Endothelial cell of umbilical vein (primary cell): Measurements from ENCODE around the gene TNFRSF11A. TPM values are rescaled to one million over a fixed set of nuclear protein-coding genes. Genes with fewer than 3 reads are reported as not detected.

Experiments used
- BruUV-seq: library from RNA; stranded (reverse); fragments of 400-500 nt; replicated peaks from 2 replicates; lab custom pipeline; 2021; lab: Mats Ljungman, UMichigan
- CTCF ChIA-PET: fragments of 300-600, 350-600 bp; sonication (Branson Sonifier 250); formaldehyde crosslinking; loops from one replicate; lab custom pipeline; 2021; ENCODE audit warnings: antibody characterized with exemption, inconsistent platforms; lab: Charles Lee
- POLR2A ChIA-PET: fragments of 300-600, 350-600 bp; sonication (Branson Sonifier 250); formaldehyde crosslinking; loops from one replicate; lab custom pipeline; 2021; ENCODE audit warnings: antibody characterized with exemption, inconsistent platforms; lab: Charles Lee
- DNase-seq: peaks from one replicate; pipeline ENCODE4 v3.0.0-alpha.2; 2011; ENCODE audit warnings: low read depth, low spot score
- FAIRE-seq: peaks from 2 replicates; lab custom pipeline; 2011; peaks lifted over from hg19 to GRCh38; lab: Jason Lieb, UNC
- H2AFZ ChIP-seq: 2 replicates; pipeline ENCODE4 v1.6.0; 2012; ENCODE audit warnings: low read depth, low read length, control low read depth, inconsistent platforms
- H3K27ac ChIP-seq: 2 replicates; pipeline ENCODE4 v1.5.1; 2011; ENCODE audit warnings: low read depth, mild to moderate bottlenecking, control low read depth, low read length, moderate library complexity; ENCODE audit not compliant: insufficient read depth
- H3K27me3 ChIP-seq, 2 experiments: 2 replicates each; pipeline versions ENCODE4 v1.6.0 to v1.6.1; 2011; ENCODE audit warnings: low read length in 2 of 2, mixed read lengths in 1 of 2; ENCODE audit not compliant: control insufficient read depth in 2 of 2, insufficient read depth in 2 of 2
- H3K36me3 ChIP-seq, 2 experiments: 2 replicates in 1 of 2; 3 replicates in 1 of 2; pipeline ENCODE4 v1.5.1; 2011; ENCODE audit warnings: low read length in 2 of 2, mild to moderate bottlenecking in 1 of 2, moderate library complexity in 1 of 2; ENCODE audit not compliant: control insufficient read depth in 2 of 2, insufficient read depth in 2 of 2; ENCODE audit errors: extremely low read depth in 1 of 2
- H3K4me1 ChIP-seq: 3 replicates; pipeline ENCODE4 v1.5.1; 2011; ENCODE audit warnings: mild to moderate bottlenecking, low read length; ENCODE audit not compliant: control insufficient read depth, insufficient read depth; ENCODE audit errors: extremely low read depth
- H3K4me2 ChIP-seq: 2 replicates; pipeline ENCODE4 v1.6.1; 2011; ENCODE audit warnings: low read length, control low read depth, mixed read lengths; ENCODE audit not compliant: insufficient read depth
- H3K4me3 ChIP-seq, 3 experiments: fragments of 200-600 bp in 1 of 3; sonication (generic), shearing (Covaris generic) in 1 of 3; replicated peaks in 1 of 3; 2 replicates each; pipeline ENCODE4 v1.5.1; 2011 to 2016; ENCODE audit warnings: control low read depth in 3 of 3, low read length in 3 of 3, mild to moderate bottlenecking in 2 of 3, inconsistent platforms in 1 of 3, low read depth in 1 of 3, moderate library complexity in 1 of 3; ENCODE audit not compliant: insufficient read depth in 1 of 3
- H3K79me2 ChIP-seq: 2 replicates; pipeline ENCODE4 v1.6.0; 2012; ENCODE audit warnings: low read length, inconsistent platforms; ENCODE audit not compliant: control insufficient read depth, insufficient read depth
- H3K9ac ChIP-seq: replicated peaks from 2 replicates; pipeline ENCODE3; 2011; ENCODE audit warnings: low read length, control low read depth; ENCODE audit not compliant: insufficient read depth; ENCODE audit errors: extremely low read depth
- H3K9me1 ChIP-seq: replicated peaks from 3 replicates; pipeline ENCODE4 v1.6.0; 2011; ENCODE audit warnings: mild to moderate bottlenecking, low read length; ENCODE audit not compliant: control insufficient read depth, insufficient read depth; ENCODE audit errors: extremely low read depth
- H3K9me3 ChIP-seq: replicated peaks from 2 replicates; pipeline ENCODE4 v1.5.1; 2012; ENCODE audit warnings: low read length, inconsistent platforms; ENCODE audit not compliant: control insufficient read depth, insufficient read depth
- H4K20me1 ChIP-seq: replicated peaks from 2 replicates; pipeline ENCODE3; 2011; ENCODE audit warnings: mild to moderate bottlenecking, low read length; ENCODE audit not compliant: control insufficient read depth, insufficient read depth; ENCODE audit errors: extremely low read depth
- CTCF ChIP-seq, 2 donors: IDR thresholded peaks; 1 replicate in 1 of 2; 2 replicates in 1 of 2; pipeline ENCODE4 v1.5.1; 2011; ENCODE audit warnings: low read length in 2 of 2, mild to moderate bottlenecking in 2 of 2, moderate library complexity in 2 of 2, control low read depth in 1 of 2, inconsistent platforms in 1 of 2, low read depth in 1 of 2; ENCODE audit not compliant: insufficient read depth in 1 of 2; ENCODE audit errors: extremely low read depth in 1 of 2
- EZH2 ChIP-seq: IDR thresholded peaks from 2 replicates; pipeline ENCODE4 v1.6.1; 2012; ENCODE audit warnings: borderline replicate concordance, low read depth, mild to moderate bottlenecking, moderate library complexity, low read length, inconsistent platforms; ENCODE audit not compliant: severe bottlenecking
- FOS ChIP-seq: IDR thresholded peaks from 2 replicates; pipeline ENCODE4 v1.6.1; 2011; ENCODE audit warnings: mild to moderate bottlenecking, low read length, moderate library complexity, borderline replicate concordance; ENCODE audit not compliant: insufficient read depth
- GATA2 ChIP-seq: IDR thresholded peaks from 2 replicates; pipeline ENCODE4 v1.7.0; 2011; ENCODE audit warnings: low read depth, mild to moderate bottlenecking, moderate library complexity, mixed read lengths, low read length; ENCODE audit not compliant: insufficient read length, insufficient read depth
- JUN ChIP-seq: IDR thresholded peaks from 2 replicates; pipeline ENCODE4 v1.6.1; 2011; ENCODE audit warnings: borderline replicate concordance, low read depth; ENCODE audit not compliant: insufficient read length, insufficient read depth
- MAX ChIP-seq: IDR thresholded peaks from 2 replicates; pipeline ENCODE4 v1.6.1; 2011; ENCODE audit not compliant: insufficient read depth, insufficient read length
- MYC ChIP-seq: IDR thresholded peaks from one replicate; pipeline ENCODE4 v1.6.1; 2011; ENCODE audit warnings: mild to moderate bottlenecking, low read depth, low read length
- POLR2A ChIP-seq: IDR thresholded peaks from 2 replicates; pipeline ENCODE4 v1.6.1; 2012; ENCODE audit warnings: low read depth, mild to moderate bottlenecking, control low read depth, low read length
- POLR2AphosphoS5 ChIP-seq: IDR thresholded peaks from 2 replicates; pipeline ENCODE4 v1.6.1; 2012; ENCODE audit warnings: low read depth, mild to moderate bottlenecking, control low read depth, low read length, moderate library complexity; ENCODE audit not compliant: insufficient read depth
- dilution Hi-C: fragments of 300-500 bp; cut with MboI; formaldehyde crosslinking; loops from one replicate; pipeline ENCODE4 v1.15.0; 2019; ENCODE audit warnings: low sequenced_read_pairs; ENCODE audit not compliant: extremely low pct_ligation_motif_present
- intact Hi-C: fragments of 100-400 bp; cut with micrococcal nuclease; formaldehyde crosslinking; loops from one replicate; pipeline ENCODE4 v1.10.0; 2022
- polyA plus RNA-seq, 4 experiments: library from polyadenylated mRNA; depleted of rRNA in 3 of 4; stranded (reverse) in 3 of 4; unstranded in 1 of 4; fragments of >200 nt; gene quantifications; 2 replicates each; pipeline versions ENCODE4 v1.2.1 to v1.2.3, GENCODE V29; 2011 to 2012; ENCODE audit warnings: missing spikeins in 1 of 4
- total RNA-seq: library from RNA; stranded (reverse); gene quantifications from 2 replicates; pipeline ENCODE4 v1.2.3, GENCODE V29; 2021

Gene TNFRSF11A
- total and polyA plus RNA-seq, 2 donors (not counting 3 experiments of a cell fraction or from before 2014, with no cell fraction given), result 10.4 to 11.1 TPM

GRCh38 chr18:62324181-62324828 lies 805 bp upstream of the TNFRSF11A start:
- CTCF ChIA-PET, result interaction anchor here (1.1 to 2.3 kb wide), 9 partner anchors 8 to 259 kb away, joined by 3 to 13 read pairs (median 5); no protein-coding TSS in a partner anchor
- no peak overlapping the region for H3K27ac ChIP-seq
- peaks cover 46% of the 10 kb centered on the region for H3K4me1 ChIP-seq
- H3K9me3 ChIP-seq, result no peaks in the 10 kb centered on the region
- H3K79me2 ChIP-seq, result no peaks in the 10 kb centered on the region
- no peaks in the 10 kb centered on the region for H3K27me3 ChIP-seq
- H3K9ac ChIP-seq, result no peak overlapping the region
- no TSS peak for BruUV-seq
- H3K9me1 ChIP-seq, result no peaks in the 10 kb centered on the region
- peak overlapping the region; percentile 1 for H2AFZ ChIP-seq
- no peaks in the 10 kb centered on the region for H4K20me1 ChIP-seq
- no peak overlapping the region for H3K4me3 ChIP-seq
- no peaks in the 10 kb centered on the region for H3K36me3 ChIP-seq
- no peak for DNase-seq
- FAIRE-seq, result peak; percentile 12
- POLR2A ChIA-PET, result no interaction called here
- dilution Hi-C loops (no loop called here), intact Hi-C loops (no loop called here)
- H3K4me2 ChIP-seq, result no peak overlapping the region
- TF ChIP-seq JUN (no peak), POLR2AphosphoS5 (no peak), GATA2 (no peak), POLR2A (no peak)

- Histone ChIP-seq H3K27ac (no peak overlapping the region), H3K79me2 (no peaks in the 10 kb centered on the region), H3K27me3 (no peaks in the 10 kb centered on the region), H3K9ac (peak overlapping the region; percentile 69), H3K4me1 (peaks cover 61% of the 10 kb centered on the region), H4K20me1 (no peaks in the 10 kb centered on the region), H3K36me3 (no peaks in the 10 kb centered on the region), H3K4me2 (peak overlapping the region; percentile 74), H3K4me3 (peak overlapping the region; percentile 55 to 84 (median 83)), H3K9me3 (no peaks in the 10 kb centered on the region), H3K9me1 (no peaks in the 10 kb centered on the region), H2AFZ (peak overlapping the region; percentile 95)
- no TSS peak for BruUV-seq
- POLR2A ChIA-PET, result no interaction called here
- CTCF ChIA-PET, result interaction anchor here (0.6 to 1.7 kb wide), 7 partner anchors 8 to 125 kb away, joined by 3 to 13 read pairs (median 4); no protein-coding TSS in a partner anchor
- peak; percentile 42 for FAIRE-seq
- no peak for TF ChIP-seq MYC
- no peak for TF ChIP-seq GATA2
- TF ChIP-seq MAX, result no peak
- TF ChIP-seq EZH2, result no peak
- peak; percentile 8 for TF ChIP-seq POLR2AphosphoS5
- no peak for TF ChIP-seq FOS
- no peak for TF ChIP-seq CTCF (IDR thresholded peaks at IDR 0.05; ENCODE audit: extremely low read depth in 1 of 2, insufficient read depth in 1 of 2, low read depth in 1 of 2, low read length in 2 of 2)
- TF ChIP-seq POLR2A, result no peak
- dilution Hi-C loops, result no loop called here
- peak; percentile 38 for DNase-seq
- intact Hi-C loops, result loop anchor here (1.0 to 5.0 kb wide), 2 partner anchors 13 to 76 kb away; no protein-coding TSS in a partner anchor
These were observed 916 bp downstream of the TNFRSF11A start for GRCh38 chr18:62325806-62326645.
